Ovary (tissue), 9 donors: ENCODE results near the gene ZAR1. TPM values are rescaled to one million over a fixed set of nuclear protein-coding genes. Genes with fewer than 3 reads are reported as not detected.

ENCODE experiments used
- DNase-seq, 5 donors: peaks; one replicate each; pipeline ENCODE4 v3.0.0-alpha.2; 2019 to 2020
- H3K27ac ChIP-seq, 2 donors: fragments of 200-600 bp; one replicate each; pipeline versions ENCODE4 v1.5.1 to v1.8.0; 2019 to 2022
- H3K27me3 ChIP-seq: fragments of 200-600 bp; one replicate; pipeline ENCODE4 v1.8.0; 2022
- H3K36me3 ChIP-seq: fragments of 200-600 bp; sonication (generic); one replicate; pipeline ENCODE4 v1.5.1; 2019
- H3K4me1 ChIP-seq: one replicate; pipeline ENCODE4 v1.8.1; 2013; ENCODE audit warnings: mild to moderate bottlenecking, moderate library complexity; ENCODE audit not compliant: insufficient read depth
- H3K4me3 ChIP-seq: fragments of 200-600 bp; sonication (generic); one replicate; pipeline ENCODE4 v1.5.1; 2017
- H3K9me3 ChIP-seq, 2 donors: fragments of 200-600 bp in 1 of 2; sonication (generic) in 1 of 2; one replicate each; pipeline versions ENCODE4 v1.5.1 to v1.8.1; 2013 to 2019; ENCODE audit warnings: mild to moderate bottlenecking in 1 of 2, moderate library complexity in 1 of 2
- CTCF ChIP-seq, 3 donors: fragments of 450-650 bp in 2 of 3; fragments of 200-600 bp in 1 of 3; IDR thresholded peaks; one replicate each; pipeline versions ENCODE4 v1.5.1 to v1.8.0; 2016 to 2022; ENCODE audit warnings: antibody characterized with exemption in 3 of 3, mild to moderate bottlenecking in 1 of 3
- EP300 ChIP-seq: sonication (generic); formaldehyde crosslinking; IDR thresholded peaks from one replicate; pipeline ENCODE4 v1.6.1; 2017; ENCODE audit warnings: antibody characterized with exemption
- POLR2A ChIP-seq: fragments of 450-650 bp; IDR thresholded peaks from one replicate; pipeline ENCODE4 v1.6.1; 2017; ENCODE audit warnings: antibody characterized with exemption, mild to moderate bottlenecking, moderate library complexity
- WGBS, 3 donors: extraction: QIAGEN DNeasy Blood & Tissue Kit in 1 of 3; methylation state at CpG; one replicate each; pipeline versions ENCODE4 v1.1.5 to v1.1.7; 2013 to 2017; 5-methylcytosine and 5-hydroxymethylcytosine counted together
- intact Hi-C, 4 donors: fragments of 100-400 bp; cut with DNase I; formaldehyde crosslinking; loops; one replicate each; pipeline versions ENCODE4 v1.11.0 to v1.15.1; 2022 to 2023
- polyA plus RNA-seq, 2 donors: library from polyadenylated mRNA; stranded (reverse); fragments of 200-250 nt in 1 of 2; fragments of 350-450 nt in 1 of 2; fragmentation: Illumina TruSeq in 1 of 2; extraction: RNeasy Lipid Tissue Mini Kit (QIAGEN cat#74804) in 1 of 2; gene quantifications; one replicate each; pipeline ENCODE4 v1.2.3, GENCODE V29; 2013 to 2014
- total RNA-seq, 7 donors: library from RNA; depleted of rRNA in 2 of 7; stranded (reverse); fragments of >200 nt in 2 of 7; fragmentation: NEBNext Ultra II Directional in 3 of 7; extraction: Animal tissue kit (Norgen Biotek cat#: 25700) in 3 of 7; gene quantifications; one replicate each; pipeline versions ENCODE4 v1.1.0 to v1.2.4, GENCODE V29; 2016 to 2023
- donor health status: DM: no; HTN: no; CAD: no; lungs with moderate emphysema.
- donor health status: DM: no; HTN: no; CAD: no.
- donor health status: Bipolar disorder and iron deficiency.
- donor health status: DM: yes; HTN: yes; CAD: no.
- donor health status: DM: no; HTN: no; CAD: no.
- donor health status: DM: yes; HTN: yes; CAD: no.

Gene ZAR1
- total and polyA plus RNA-seq, 9 donors = 0.31 TPM; not detected in 8

- WGBS, 3 donors = 76 to 78% (median 78%) methylated on average over 1 of the region's 1 CpG
- intact Hi-C loops = no loop called here
Observed at GRCh38 chr4:48504352-48504751, 14.3 kb downstream of the ZAR1 start.

GRCh38 chr4:48506716-48507115 is 16.7 kb downstream of the ZAR1 start:
- no peak for DNase-seq
- H3K4me1 ChIP-seq = no peaks in the 10 kb centered on the region
- H3K36me3 ChIP-seq = no peaks in the 10 kb centered on the region
- TF ChIP-seq POLR2A (no peak), EP300 (no peak), CTCF (IDR thresholded peaks at IDR 0.05) (no peak)
- H3K27me3 ChIP-seq = no peaks in the 10 kb centered on the region
- WGBS, 3 donors = 81 to 90% (median 87%) methylated on average over 2 of the region's 2 CpGs
- H3K9me3 ChIP-seq = no peaks in the 10 kb centered on the region
- no peak overlapping the region for H3K4me3 ChIP-seq
- intact Hi-C loops = no loop called here
- H3K27ac ChIP-seq = no peak overlapping the region

More at GRCh38 chr4:48504352-48504751, 14.3 kb downstream of the ZAR1 start:
- H3K27me3 ChIP-seq = no peaks in the 10 kb centered on the region
- TF ChIP-seq EP300 (no peak), CTCF (IDR thresholded peaks at IDR 0.05) (no peak), POLR2A (no peak)
- H3K27ac ChIP-seq = no peak overlapping the region
- no peaks in the 10 kb centered on the region for H3K4me1 ChIP-seq
- no peaks in the 10 kb centered on the region for H3K9me3 ChIP-seq
- no peak overlapping the region for H3K4me3 ChIP-seq
- no peak for DNase-seq
- no peaks in the 10 kb centered on the region for H3K36me3 ChIP-seq

- no peaks in the 10 kb centered on the region for H3K9me3 ChIP-seq
- no peak overlapping the region for H3K27ac ChIP-seq
- no peak for DNase-seq
- TF ChIP-seq CTCF (IDR thresholded peaks at IDR 0.05) (no peak), EP300 (no peak), POLR2A (no peak)
- H3K36me3 ChIP-seq = no peaks in the 10 kb centered on the region
- H3K4me1 ChIP-seq = no peaks in the 10 kb centered on the region
- intact Hi-C loops = no loop called here
- no peak overlapping the region for H3K4me3 ChIP-seq
- no peaks in the 10 kb centered on the region for H3K27me3 ChIP-seq
Observed at GRCh38 chr4:48509543-48509942, 19.5 kb downstream of the ZAR1 start.

GRCh38 chr4:48518143-48518542 is 28.1 kb downstream of the ZAR1 start:
- Histone ChIP-seq H3K4me3 (no peak overlapping the region), H3K27ac (no peak overlapping the region), H3K36me3 (no peaks in the 10 kb centered on the region), H3K4me1 (no peaks in the 10 kb centered on the region), H3K27me3 (no peaks in the 10 kb centered on the region), H3K9me3 (no peaks in the 10 kb centered on the region)
- 90 to 97% (median 94%) methylated on average over 3 of the region's 3 CpGs for WGBS, 3 donors
- TF ChIP-seq CTCF (IDR thresholded peaks at IDR 0.05) (no peak), EP300 (no peak), POLR2A (no peak)
- intact Hi-C loops = no loop called here
- DNase-seq = no peak

GRCh38 chr4:48526406-48526805 is 36.4 kb downstream of the ZAR1 start:
- H3K36me3 ChIP-seq = no peaks in the 10 kb centered on the region

More at GRCh38 chr4:48526406-48526805, 36.4 kb downstream of the ZAR1 start:
- no peak overlapping the region for H3K4me3 ChIP-seq
- no peaks in the 10 kb centered on the region for H3K9me3 ChIP-seq
- no peak overlapping the region for H3K27ac ChIP-seq
- TF ChIP-seq EP300 (no peak), POLR2A (no peak), CTCF (IDR thresholded peaks at IDR 0.05) (no peak)
- intact Hi-C loops = no loop called here
- 51 to 65% (median 60%) methylated on average over 1 of the region's 1 CpG for WGBS, 3 donors
- H3K4me1 ChIP-seq = no peaks in the 10 kb centered on the region
- no peaks in the 10 kb centered on the region for H3K27me3 ChIP-seq
- no peak for DNase-seq
